HEK293T (cell line): Measurements from ENCODE around the gene COX7B.
"Not testable (repeated sequence)": the region's sequence is repeated elsewhere in the genome, so short reads cannot be mapped to it uniquely, and the experiment has no call there.

ENCODE experiments used
- ELF4 ChIP-seq: fragments of 450-650 bp; IDR thresholded peaks from 2 replicates; pipeline ENCODE4 v1.6.1; 2017; ENCODE audit warnings: antibody characterized with exemption
- FOXM1 ChIP-seq: fragments of 450-650 bp; IDR thresholded peaks from 2 replicates; pipeline ENCODE4 v1.6.1; 2017; ENCODE audit warnings: mild to moderate bottlenecking, borderline replicate concordance
- HDGF ChIP-seq: fragments of 450-650 bp; IDR thresholded peaks from 2 replicates; pipeline ENCODE4 v1.6.1; 2017; ENCODE audit warnings: antibody characterized with exemption, borderline replicate concordance
- NFRKB ChIP-seq: fragments of 450-650 bp; IDR thresholded peaks from 2 replicates; pipeline ENCODE4 v1.6.1; 2016; ENCODE audit warnings: mild to moderate bottlenecking, moderate library complexity
- SUZ12 ChIP-seq: fragments of 450-650 bp; IDR thresholded peaks from 2 replicates; pipeline ENCODE4 v1.6.1; 2016; ENCODE audit warnings: mild to moderate bottlenecking
- TARDBP ChIP-seq: fragments of 450-650 bp; IDR thresholded peaks from 2 replicates; pipeline ENCODE4 v1.6.1; 2016
- ZNF384 ChIP-seq: fragments of 450-650 bp; IDR thresholded peaks from 2 replicates; pipeline ENCODE4 v1.6.1; 2016

- not testable (repeated sequence) for TF ChIP-seq ZNF384, ELF4, NFRKB, SUZ12, FOXM1, TARDBP, HDGF
Measured at GRCh38 chrX:77945031-77945430, 45.8 kb downstream of the COX7B start.
